Iris pigment epithelial cell (primary cell): ENCODE results near the gene TAOK1.

Experiments
- DNase-seq: peaks from one replicate; pipeline ENCODE4 v3.0.0-alpha.2; 2011; ENCODE audit warnings: low read depth

Gene TAOK1

DNA sequence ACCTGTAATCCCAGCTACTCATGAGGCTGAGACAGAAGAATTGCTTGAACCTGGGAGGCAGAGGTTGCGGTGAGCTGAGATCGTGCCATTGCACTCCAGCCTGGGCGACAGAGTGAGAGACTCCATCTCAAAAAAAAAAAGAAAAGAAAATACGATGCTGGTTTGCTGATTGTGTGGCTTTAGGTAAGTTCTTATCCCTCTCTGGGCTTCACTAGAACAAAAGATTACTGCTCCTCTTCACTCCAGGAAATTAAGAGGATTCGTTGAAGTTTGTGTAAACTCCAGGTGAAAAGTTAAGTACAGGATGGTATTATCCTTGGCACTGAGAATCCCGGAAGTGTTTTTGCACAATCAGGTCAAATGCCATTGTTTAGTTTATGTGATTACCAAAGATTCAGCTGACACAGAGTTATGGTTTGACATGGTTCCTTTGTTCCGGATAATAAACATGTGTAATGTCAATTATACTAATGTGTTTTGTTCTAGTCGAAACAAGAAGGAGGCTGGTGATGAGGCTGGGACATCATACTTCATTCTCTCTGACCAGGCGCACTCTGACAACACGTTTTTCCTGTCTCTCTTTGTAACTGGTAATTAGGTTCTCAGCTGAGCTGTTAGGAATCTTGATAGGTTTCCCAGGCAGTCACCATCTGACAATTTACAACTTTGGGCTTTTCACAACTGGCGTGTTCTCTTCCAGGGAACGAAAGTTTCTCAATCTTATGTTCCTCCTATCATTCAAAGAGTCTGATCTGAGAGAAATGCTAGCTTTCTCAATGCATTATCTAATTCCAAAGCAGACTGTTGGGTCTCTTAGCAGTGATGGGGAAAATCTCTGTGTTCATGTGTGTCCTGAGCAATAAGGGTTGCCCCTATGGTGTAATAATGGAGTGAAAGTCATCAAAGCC is 10.8 kb upstream of the TAOK1 start:
- peak; percentile 23 for DNase-seq

DNA sequence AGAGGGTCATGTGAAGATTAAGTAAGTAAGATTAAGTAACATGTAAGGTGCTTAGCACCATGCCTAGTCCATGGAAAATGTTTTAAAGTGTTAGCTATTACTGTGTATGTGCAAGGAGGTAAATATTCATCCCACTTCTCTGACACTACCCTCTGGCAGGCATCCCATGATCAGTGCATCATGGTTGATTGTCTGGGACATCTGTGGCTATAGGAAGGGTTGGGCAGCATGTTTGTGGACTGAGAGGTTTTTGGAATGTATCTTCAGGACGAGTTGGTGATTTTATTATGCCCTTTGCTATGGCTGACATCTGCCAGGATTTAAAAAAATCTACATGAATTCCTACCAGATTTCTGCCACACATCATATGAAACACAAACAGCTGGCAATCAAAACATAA is 6.5 kb upstream of the TAOK1 start:
- DNase-seq: peak; percentile 30

DNA sequence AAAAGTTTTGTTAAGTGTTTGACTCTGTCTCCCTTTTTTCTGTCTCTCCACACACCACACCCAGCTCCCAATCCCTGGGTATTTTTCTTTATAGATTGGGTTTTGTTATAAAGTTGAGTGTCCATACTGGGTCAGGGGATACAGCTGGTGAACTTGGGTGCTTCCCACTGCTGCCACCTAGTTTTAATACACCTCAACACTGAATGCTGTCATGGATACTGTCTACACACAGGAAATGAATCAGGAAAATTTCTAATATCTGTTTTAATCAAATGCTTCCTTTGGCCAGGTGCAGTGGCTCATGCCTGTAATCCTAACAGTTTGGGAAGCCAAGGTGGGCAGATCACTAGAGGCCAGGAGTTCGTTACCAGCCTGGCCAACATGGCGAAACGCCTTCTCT is 5.3 kb upstream of the TAOK1 start:
- peak; percentile 18 for DNase-seq

DNA sequence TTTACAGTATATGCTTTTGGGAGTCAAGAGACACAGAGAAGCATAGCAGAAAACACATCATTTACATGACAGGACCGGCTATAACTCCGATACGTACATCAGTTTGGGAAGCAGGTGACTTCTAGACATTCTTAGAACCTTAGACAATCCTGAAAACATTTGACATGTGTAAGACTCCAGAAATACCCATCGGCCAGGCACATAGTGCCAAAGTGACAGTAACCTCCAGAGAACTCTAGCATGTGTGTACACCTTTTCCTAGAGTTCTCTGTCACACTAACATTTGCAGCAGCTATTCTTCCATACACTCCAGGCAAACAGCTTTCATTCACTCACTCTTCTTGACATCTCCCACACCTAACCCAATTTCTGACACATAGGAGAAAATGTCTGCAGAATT is 3.4 kb upstream of the TAOK1 start:
- no peak for DNase-seq

DNA sequence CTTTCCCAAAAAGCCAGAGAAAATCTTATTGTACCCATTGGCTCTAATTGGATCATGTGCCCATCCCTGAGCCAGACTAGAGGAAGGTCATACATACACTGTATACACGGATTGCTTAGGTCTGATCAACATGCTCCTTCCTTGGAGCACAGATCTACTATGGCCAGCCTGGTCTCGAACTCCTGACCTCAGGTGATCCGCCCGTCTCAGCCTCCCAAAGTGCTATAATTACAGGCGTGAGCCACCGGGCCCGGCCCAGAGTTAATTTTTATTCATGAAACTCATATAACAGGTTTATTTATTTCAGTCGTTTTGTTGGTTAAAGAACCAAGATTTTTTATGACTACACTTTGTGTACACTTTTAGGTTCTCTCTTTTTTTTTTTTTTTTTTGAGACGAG is 1.2 kb upstream of the TAOK1 start:
- DNase-seq: no peak

DNA sequence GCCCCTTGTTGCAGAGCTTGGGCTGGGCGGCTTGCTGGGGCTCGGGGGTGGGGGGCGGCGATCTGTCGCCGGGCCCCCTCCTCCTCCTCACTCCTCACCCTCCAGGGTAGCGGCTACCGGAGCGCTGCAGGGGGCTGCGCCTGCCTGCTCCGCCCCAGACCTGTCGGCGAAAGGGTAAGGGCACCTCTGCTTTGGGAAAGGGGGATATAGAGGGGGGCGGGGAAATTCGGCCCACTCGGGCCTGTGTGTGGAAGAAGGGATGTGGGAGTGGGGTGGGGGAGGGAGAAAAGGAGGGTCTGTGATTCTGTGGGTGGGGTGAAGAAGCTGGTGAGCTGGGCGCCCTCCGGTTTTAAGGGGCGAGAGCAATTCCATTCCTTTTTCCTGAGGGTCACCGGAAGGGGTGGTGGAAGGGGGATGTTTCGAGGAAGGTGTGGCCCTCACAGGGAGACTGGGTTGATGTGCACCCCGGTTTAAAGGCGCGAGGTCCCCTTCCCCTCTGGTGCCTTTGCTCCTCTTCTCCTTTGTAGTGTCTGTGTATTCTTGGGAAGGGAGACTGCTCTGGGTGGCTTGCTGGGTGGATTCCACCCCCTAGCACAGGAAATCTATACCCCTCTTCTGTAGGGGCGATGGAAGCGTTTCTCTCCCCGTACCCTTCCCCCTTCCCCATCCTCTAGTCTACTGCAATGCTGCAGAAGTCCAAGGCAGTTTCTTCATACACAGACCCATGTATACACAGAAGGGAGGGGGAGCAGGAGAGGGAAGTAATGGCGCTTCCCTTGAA is 878 bp downstream of the TAOK1 start:
- peak; percentile 63 for DNase-seq

DNA sequence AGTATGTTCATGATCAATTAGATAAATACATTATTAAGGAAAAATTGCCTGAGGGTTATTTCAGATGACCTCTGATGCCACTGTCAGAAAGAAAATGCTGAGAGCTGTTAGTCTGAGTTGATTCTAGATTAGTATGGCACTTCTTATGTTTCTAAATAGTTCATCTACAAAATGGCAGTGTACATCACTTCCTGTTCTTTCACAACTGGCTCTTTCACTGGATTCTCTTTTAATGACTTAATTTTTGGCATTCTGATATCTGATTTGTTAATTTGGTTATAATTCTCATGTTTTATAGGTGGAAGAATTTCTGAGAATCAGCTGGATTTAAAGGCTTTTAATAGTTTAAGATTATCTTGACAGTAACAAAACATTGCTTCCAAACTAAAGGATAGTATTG is 3.3 kb downstream of the TAOK1 start:
- peak; percentile 68 for DNase-seq

DNA sequence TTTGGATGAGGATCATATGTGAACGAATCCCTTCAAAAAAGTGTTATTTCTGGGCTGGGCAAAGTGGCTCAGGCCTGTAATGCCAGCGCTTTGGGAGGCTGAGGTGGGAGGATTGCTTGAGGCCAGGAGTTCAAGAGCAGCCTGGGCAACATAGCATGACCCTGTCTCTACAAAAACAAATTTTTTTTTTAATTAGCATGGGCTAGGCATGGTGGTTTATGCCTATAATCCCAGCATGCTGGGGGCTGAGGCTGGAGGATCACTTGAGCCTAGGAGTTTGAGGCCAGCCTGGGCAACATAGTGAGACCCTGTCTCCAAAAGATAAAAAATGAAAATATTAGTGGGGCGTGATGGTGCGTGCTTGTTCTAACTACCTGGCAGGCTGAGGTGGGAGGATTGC is 4.6 kb downstream of the TAOK1 start:
- no peak for DNase-seq

DNA sequence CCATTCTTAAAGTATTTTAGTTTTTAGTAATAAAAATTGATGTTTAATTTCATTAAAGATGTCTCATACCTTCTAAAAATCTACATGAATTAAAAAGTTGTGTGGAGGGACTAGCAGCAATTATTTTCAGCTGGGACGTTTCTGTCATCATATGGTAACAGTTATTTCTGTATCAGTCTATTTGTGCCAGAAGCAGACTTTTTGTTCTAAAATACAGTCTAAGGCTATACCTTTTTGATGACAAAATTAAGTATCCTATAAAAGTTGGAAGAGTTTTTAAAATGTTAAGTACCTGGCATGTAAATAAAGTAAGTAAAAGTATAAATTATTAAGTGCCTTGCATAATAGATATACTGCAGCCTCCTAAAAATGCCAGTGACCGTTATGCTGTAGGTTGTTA is 5.9 kb downstream of the TAOK1 start:
- DNase-seq: no peak

DNA sequence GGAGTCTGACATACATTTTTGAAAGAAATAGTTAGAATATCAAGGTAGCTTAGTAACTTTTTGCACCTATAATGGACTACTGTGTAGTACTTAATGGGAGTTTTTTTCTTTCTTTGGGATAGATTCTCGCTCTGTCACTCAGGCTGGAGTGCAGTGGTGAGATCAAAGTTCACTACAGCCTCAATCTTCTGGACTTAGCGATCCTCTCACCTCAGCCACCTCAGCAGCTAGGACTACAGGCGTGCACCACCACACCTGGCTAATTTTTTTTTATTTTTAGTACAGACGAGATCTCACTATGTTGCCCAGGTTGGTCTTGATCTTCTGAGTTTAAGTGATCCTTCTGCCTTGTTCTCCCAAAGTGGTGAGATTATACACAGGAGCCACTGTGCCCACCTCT is 9.5 kb downstream of the TAOK1 start:
- DNase-seq: no peak

DNA sequence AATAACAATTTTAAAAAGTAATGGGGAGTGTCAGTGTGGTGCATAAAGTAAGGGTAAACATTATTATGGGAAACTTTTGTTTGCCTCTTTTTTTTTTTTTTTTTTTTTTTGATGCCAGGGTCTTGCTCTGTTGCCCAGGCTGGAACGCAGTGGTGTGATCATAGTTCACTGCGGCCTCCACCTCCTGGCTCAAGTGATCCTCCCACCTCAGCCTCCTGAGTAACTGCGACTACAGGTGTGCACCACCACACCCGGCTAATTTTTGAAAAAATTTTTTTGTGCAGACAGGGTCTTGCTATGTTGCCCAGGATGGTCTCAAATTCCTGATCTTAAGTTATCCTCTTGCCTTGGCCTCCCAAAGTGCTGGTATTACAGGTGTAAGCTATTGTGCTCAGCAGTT is 10.7 kb downstream of the TAOK1 start:
- DNase-seq: no peak

DNA sequence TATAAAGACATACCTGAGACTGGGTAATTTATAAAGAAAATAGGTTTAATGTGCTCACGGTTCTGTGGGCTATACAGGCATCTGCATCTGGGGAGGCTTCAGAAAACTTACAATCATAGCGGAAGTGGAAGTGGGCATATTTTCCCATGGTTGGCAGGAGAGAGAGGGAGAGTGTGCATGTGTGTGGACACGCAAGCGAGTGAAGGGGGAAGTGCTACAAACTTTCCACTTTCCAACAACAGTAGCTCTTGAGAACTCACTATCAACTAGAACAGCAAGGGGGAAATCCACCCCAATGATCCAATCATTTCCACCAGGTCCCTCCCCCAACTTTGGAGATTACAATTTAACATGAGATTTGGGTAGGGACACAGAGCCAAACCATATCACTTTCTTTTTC is 11.1 kb downstream of the TAOK1 start:
- DNase-seq: no peak

DNA sequence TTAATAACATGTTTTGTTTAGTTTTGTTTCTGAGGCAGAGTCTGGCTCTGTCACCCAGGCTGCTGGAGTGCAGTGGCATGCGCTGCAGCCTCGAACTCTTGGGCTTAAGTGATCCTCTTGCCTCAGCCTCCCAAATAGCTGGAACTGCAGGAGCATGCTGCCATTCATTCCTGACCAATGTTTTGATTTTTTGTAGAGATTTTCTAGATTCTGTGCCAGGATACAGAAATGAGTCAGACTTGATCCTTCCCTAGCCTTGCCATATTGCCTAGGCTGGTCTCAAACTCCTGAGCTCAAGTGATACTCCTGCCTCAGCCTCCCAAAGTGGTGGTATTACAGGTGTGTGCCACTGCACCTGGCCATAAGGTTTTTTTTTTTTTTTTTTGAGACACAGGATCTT is 17.7 kb downstream of the TAOK1 start:
- DNase-seq: peak; percentile 36

DNA sequence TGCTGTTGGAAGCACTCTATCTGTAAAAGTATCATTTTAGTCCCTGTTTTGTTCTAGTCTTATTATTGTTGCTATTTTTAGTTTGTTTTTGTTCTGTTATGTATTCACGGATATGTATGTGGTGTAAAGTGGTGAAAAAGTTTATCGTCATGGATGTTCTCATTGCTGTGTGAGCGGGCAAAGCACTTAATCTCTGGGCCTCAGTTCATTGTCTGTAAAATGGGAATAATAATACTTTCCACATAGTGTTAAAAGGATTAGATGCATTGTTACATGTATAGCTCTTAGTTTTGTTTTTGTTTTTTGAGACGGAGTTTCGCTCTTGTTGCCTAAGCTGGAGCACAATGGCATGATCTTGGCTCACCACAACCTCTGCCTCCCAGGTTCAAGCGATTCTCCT is 19.8 kb downstream of the TAOK1 start:
- DNase-seq: no peak

DNA sequence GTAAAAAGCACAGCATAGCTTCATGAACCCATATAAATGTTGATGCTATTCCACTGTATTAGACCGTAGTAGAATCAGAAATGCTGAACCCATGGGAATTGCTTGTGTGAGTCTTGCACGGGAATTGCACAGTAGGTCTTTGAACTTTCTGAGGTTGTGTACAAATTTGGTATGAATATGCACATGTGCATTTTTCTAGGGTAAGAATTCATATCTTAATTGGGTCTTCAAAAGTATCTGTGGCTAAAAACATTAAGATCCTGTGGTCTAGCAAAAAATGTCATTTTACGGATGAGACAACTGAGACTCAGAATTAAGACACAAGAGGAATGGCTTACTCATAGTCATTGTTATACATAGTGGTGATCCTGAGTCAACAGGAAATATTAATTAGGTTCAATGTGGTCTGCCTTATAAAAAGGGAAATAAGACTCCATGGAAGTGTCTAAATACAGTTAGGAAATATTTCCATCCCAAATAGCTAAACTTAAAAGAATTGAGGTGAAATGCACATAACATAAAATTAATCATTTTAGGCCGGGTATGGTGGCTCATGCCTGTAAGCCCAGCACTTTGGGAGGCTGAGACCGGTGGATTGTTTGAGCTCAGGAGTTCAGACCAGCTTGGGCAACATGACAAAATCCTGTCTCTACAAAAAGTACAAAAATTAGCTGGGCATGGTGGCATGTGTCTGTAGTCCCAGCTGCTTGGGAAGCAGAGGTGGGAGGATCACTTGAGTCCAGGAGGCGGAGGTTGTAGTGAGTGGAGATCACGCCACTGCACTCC is 22.8 kb downstream of the TAOK1 start:
- DNase-seq: peak; percentile 58

DNA sequence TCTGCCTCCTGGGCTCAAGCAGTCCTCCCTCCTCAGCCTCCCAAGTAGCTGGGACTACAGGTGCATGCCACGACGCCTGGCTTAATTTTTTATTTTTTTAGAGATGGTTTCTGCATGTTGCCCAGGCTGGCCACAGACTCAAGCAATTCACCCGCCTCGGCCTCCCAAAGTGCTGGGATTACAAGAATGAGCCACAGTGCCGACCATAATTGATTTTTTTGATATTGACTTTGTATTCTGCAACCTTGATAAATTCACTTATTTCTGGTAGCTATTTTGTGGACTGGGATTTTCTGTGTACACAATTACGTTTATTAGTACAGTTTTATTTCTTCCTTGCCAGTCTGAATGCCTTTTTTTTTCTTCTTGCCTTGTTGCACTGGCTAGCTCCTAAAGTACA is 30.0 kb downstream of the TAOK1 start:
- no peak for DNase-seq

DNA sequence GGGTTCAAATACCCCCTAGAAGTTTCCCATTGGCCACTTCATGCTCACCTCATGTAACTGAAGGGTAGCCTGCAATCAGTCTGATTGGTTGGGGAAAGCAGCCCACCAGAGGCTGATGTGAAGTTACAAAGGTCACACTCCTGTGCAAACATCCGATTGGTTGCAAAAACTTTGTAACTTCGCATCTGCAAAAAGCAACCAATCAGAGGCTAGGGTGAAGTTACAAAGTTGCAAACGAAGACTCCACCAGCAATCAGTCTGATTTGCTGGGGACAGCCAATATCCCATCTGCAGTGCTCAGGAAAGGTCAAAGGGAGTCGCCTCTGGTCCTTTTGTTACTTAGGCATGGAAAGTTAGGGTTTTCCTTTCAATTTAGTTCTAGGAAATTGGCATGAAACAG is 40.1 kb downstream of the TAOK1 start:
- DNase-seq: no peak

DNA sequence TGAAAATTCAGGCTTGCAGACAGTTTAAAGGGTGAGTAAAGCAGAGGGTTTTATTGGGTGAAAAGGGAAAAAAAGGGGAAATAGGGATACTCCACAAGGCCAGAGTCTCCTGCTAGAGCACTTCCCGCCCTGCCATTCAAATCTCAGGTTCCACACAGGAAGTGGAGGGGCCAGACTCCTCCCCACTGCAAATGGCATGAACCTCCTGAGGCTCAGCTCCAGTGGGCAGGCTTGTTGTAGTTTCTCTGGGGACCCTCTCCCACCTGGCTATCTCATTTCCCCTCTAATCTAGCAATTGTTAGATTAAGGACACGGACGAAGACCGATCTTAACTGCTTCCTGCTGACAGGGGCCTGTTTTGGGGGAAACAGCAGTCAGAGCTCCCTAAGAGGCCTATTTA is 43.4 kb downstream of the TAOK1 start:
- DNase-seq: peak; percentile 11

DNA sequence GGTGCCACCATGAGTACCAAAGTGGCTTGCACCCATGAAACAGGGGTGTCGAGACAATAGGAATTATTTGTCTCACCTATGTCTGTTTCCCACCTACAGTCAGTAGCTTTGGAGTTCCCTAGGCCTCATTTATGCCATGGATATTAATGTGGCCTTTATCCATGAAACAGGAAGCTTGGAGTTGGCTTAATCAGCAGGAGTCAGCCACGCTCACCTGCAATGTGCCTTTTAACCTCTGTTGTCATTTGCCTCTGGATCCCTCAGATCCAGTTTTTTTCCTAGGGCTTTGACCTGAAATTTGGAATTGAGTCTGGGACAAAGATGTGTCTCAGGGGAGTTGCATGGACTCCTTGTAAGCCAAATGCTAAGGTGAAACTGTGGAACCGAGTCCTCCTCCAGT is 44.4 kb downstream of the TAOK1 start:
- no peak for DNase-seq

DNA sequence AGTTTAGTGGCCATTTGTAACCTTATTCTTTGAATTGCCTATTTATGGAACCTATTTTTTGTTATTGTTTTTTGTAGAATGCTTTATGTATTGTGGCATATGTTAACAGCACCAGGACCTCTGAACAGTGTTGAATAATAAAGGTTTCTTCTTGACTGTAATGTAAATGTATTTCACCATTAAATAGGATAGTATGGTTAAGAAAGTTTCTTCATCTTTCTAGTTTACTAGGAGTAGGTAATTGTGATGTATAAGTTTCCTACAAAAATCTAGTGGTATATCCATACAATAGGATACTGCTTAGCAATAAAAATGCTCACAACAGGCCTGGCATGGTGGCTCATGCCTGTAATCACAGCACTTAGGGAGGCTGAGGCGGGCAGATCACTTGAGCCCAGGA is 52.3 kb downstream of the TAOK1 start:
- no peak for DNase-seq

DNA sequence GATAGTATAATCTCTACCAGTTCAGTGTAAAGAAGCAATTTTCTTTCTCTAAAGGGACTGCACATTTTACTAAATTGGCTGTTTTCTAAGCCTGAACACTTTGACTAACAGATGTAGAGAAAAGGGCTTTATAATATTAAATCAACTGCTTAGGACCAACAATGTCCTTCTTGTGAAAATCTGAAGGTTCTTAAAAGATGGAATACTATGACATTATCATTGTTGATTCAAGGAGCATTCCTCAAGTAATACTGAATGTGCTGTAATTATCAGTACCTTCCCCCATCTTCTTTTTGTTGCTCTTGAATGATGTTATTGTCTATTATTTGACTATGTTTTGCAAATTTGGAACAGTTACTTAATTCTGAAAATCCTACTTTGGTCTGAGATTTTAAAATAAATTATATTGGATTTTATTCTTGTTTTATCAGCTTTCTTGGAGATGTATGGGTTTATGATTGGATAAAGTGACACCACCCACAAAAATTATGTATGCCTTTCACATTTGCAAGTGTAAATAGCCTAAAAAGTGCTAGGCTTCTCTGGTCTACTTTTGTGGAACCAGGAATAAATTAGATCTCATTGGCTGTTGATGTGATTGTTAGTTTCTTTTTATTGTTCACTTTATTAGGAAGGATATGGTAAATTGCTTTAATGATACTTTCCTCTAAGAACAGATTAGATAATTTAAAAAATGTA is 53.0 kb downstream of the TAOK1 start:
- DNase-seq: no peak

DNA sequence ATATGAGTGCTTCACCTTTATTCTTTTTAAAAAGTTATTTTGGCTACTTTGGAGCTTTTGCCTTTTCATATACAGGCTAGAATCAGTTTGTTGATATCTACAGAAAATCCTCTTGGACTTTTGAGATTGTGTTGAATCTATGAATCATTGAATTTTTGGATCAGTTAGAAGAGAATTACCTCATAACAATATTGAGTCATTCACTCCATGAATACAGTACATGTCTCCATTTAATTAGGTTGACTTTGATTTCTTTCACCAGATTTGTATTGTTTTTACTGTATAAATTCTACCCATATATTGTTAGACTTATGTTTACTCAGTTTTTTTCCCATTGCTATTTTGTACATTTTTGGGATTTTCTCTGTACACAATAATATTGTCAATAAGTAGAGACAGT is 54.4 kb downstream of the TAOK1 start:
- DNase-seq: peak; percentile 65
